GM12872 (cell line): ENCODE data around the gene ZFC3H1.

Source experiments
- CTCF ChIP-seq: IDR thresholded peaks from 3 replicates; pipeline ENCODE4 v1.5.1; 2011; ENCODE audit warnings: low read depth, mild to moderate bottlenecking, low read length, moderate library complexity; ENCODE audit not compliant: insufficient read depth

ZFC3H1 gene

DNA sequence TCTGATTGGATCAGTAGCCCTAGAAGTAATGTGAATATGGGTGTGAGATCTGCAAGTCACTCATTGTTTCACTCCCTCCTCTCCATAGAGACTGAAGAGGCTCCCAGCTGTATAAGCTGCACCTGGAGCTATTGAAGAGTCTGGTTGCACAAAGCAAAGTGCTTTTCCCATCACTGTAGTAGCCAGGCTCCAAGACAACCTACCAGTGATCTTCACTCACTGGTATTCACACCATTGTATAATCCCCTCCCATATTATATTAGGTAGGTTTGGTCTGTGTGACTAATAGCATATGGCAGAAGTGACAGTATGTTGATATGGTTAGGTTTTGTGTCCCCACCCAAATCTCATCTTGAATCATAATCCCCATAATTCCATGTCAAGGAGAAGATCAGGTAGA, 64.4 kb downstream of the ZFC3H1 start:
- TF ChIP-seq CTCF = no peak

DNA sequence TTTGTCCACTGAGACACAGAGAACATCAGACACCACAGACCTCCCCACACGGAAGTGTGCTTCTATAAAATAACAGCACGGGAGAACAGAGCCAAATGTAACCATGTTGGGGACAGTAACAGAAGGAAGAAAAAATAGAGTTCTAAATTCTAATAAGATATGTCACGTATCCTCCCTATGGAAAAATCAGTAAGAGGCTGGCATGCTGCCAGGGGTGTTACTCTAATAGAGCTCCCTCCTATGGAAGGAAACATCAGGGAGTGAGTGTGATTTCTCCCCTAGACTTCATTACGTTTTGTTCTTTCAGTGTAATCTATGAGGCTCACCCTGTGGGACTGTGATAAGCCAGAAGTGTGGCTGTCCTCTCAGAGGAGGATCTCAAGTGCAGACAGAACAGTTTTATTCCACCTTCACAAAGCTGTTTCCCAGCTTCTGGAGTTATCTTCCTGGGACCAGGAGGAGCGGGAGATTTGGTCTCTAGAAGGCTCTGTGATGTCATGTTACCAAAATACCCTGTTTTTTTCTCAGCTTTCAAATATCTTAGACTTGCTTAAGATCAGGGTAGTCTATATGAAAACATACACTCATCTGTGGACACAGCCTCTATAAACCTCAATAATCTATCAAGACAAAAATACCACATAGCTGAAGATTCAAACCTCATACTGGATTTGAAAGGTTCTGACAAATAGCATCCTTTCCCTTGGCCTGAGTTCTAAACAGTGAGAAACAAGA, 69.3 kb downstream of the ZFC3H1 start:
- TF ChIP-seq CTCF = no peak

DNA sequence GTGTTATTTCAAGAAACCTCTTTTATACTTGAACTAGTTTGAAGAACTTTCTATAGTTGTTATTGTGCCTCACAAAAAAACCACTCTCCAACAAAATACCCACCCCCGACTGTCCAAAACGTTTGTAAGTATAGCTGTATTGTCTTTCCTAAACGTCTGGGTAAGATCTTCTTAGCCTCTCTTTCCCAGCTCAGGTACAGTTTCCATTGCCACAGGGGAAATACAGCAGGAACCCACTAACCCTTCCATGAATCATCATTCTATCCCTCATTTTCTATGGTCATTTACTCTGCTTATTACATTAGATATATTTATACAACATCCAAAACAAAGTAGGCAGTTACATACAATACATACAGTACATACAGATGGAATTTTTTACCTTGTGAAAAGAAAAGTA, 70.8 kb downstream of the ZFC3H1 start:
- TF ChIP-seq CTCF = no peak

- no peak for TF ChIP-seq CTCF
These were observed 72.0 kb downstream of the ZFC3H1 start for GRCh38 chr12:71591601-71592000.

DNA sequence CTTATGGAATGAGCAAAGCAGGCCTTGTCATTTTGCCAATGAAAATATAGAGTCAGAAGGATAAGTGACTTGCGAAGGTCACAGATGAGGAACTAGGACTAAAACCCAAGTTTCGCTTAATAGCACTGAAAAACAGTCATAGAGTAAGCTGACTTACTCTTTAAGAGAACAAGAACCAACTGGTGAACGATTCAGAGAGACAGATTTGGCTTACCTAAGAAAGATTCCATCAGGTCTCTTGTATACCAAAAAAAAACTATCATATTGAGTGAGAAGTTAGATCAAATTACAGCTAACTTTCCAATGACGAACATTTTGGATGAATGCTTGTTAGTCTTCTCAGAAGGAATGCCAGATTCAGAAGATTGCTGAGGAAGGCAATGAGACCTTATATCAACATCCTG, 74.2 kb downstream of the ZFC3H1 start:
- no peak for TF ChIP-seq CTCF

DNA sequence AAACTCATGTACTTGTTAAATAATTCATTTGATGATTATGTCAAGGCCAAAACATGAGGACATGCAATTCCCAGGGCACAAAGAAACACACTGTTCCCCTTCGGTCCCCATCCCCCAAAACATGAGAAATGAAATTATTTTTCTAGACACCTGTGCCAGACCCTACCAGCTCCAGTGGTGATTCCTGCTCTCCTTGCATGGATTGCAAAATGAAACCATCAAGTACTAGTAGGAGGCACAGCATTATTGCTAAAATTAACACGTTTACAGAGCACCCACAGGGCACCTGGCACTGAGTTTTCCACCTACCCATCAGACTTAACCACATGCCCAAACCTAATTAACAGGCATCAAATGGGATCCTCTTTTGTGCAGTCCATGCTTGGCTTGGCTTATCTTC, 76.6 kb downstream of the ZFC3H1 start:
- no peak for TF ChIP-seq CTCF

DNA sequence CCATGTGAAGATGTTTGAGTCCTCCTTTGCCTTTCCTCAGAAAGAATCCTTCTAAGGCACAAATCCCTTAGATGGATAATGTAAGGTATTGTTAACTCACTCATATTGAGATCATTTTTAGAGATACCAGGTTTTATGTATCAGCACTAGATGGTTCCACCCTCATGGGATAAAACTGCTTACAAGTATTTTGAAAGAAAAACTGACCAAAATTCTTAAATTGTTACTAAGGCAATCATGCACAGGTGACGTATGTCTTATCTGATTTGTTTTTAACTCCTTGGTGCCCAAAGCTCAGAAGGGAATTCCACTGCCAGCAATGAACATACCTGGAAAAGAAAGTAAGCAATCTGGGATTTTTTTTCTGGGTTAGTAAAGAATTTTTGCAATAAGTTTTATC, 78.4 kb downstream of the ZFC3H1 start:
- no peak for TF ChIP-seq CTCF

- no peak for TF ChIP-seq CTCF
These were observed 79.3 kb downstream of the ZFC3H1 start for GRCh38 chr12:71584356-71584755.
